Measurements from ENCODE around the gene CCDC88A.
"Not testable (repeated sequence)": the region's sequence is repeated elsewhere in the genome, so short reads cannot be mapped to it uniquely, and the experiment has no call there.

Gene CCDC88A

GRCh38 chr2:55370208-55370607, 49.4 kb downstream of the CCDC88A start:
- DNase-seq, result no peak

- DNase-seq, result peak; percentile 87
Measured at GRCh38 chr2:55365303-55365702, 54.4 kb downstream of the CCDC88A start.

GRCh38 chr2:55364189-55365055, 55.2 kb downstream of the CCDC88A start:
- no peak for DNase-seq

GRCh38 chr2:55363636-55364035, 56.0 kb downstream of the CCDC88A start:
- no peak for DNase-seq

GRCh38 chr2:55361465-55362189, 58.0 kb downstream of the CCDC88A start:
- no peak for DNase-seq

GRCh38 chr2:55358451-55358850, 61.2 kb downstream of the CCDC88A start:
- no peak for DNase-seq

GRCh38 chr2:55357927-55358326, 61.7 kb downstream of the CCDC88A start:
- no peak for DNase-seq

GRCh38 chr2:55357164-55357563, 62.5 kb downstream of the CCDC88A start:
- DNase-seq, result no peak

GRCh38 chr2:55356136-55356535, 63.5 kb downstream of the CCDC88A start:
- DNase-seq, result not testable (repeated sequence)

- peak; percentile 55 for DNase-seq
Measured at GRCh38 chr2:55355451-55355850, 64.2 kb downstream of the CCDC88A start.

GRCh38 chr2:55351672-55352071, 68.0 kb downstream of the CCDC88A start:
- no peak for DNase-seq

- no peak for DNase-seq
Measured at GRCh38 chr2:55345064-55345463, 74.6 kb downstream of the CCDC88A start.

- no peak for DNase-seq
Measured at GRCh38 chr2:55338268-55338667, 81.4 kb downstream of the CCDC88A start.

- no peak for DNase-seq
Measured at GRCh38 chr2:55334728-55335127, 84.9 kb downstream of the CCDC88A start.

- DNase-seq, result no peak
Measured at GRCh38 chr2:55330541-55331297, 88.9 kb downstream of the CCDC88A start.

- DNase-seq, result no peak
Measured at GRCh38 chr2:55327470-55328230, 92.0 kb downstream of the CCDC88A start.

GRCh38 chr2:55314985-55315384, 104.7 kb downstream of the CCDC88A start:
- no peak for DNase-seq

- DNase-seq, result peak; percentile 39
Measured at GRCh38 chr2:55311444-55311870, 108.2 kb downstream of the CCDC88A start.

- peak; percentile 20 for DNase-seq
Measured at GRCh38 chr2:55309446-55309845, 110.2 kb downstream of the CCDC88A start.

GRCh38 chr2:55302241-55302640, 117.4 kb downstream of the CCDC88A start:
- DNase-seq, result no peak

GRCh38 chr2:55301277-55301676, 118.4 kb downstream of the CCDC88A start:
- DNase-seq, result no peak

GRCh38 chr2:55296393-55296792, 123.3 kb downstream of the CCDC88A start:
- DNase-seq, result no peak

- no peak for DNase-seq
Measured at GRCh38 chr2:55283083-55283482, 136.6 kb downstream of the CCDC88A start.
